H9 (cell line): Measurements from ENCODE around the gene NPBWR2. TPM values are rescaled to one million over a fixed set of nuclear protein-coding genes. Genes with fewer than 3 reads are reported as not detected.

Experiments
- DNase-seq: peaks from one replicate; pipeline ENCODE4 v3.0.0-alpha.2; 2017
- H2AFZ ChIP-seq: one replicate; pipeline ENCODE4 v1.6.1; 2013; ENCODE audit warnings: mild to moderate bottlenecking, low read length, control low read depth, moderate library complexity
- H2AK5ac ChIP-seq: 2 replicates; pipeline ENCODE4 v1.6.1; 2013; ENCODE audit warnings: low read length, control low read depth, mixed read lengths; ENCODE audit not compliant: insufficient read length
- H2BK120ac ChIP-seq: one replicate; pipeline ENCODE4 v1.6.1; 2013; ENCODE audit warnings: low read depth, mild to moderate bottlenecking, low read length, control low read depth, inconsistent platforms; ENCODE audit not compliant: poor library complexity, severe bottlenecking
- H2BK12ac ChIP-seq: 2 replicates; pipeline ENCODE4 v1.6.1; 2013; ENCODE audit warnings: low read length, control low read depth, mixed read lengths, low read depth; ENCODE audit not compliant: insufficient read length
- H2BK15ac ChIP-seq: 2 replicates; pipeline ENCODE4 v1.6.1; 2013; ENCODE audit warnings: low read depth, low read length, control low read depth
- H2BK20ac ChIP-seq: one replicate; pipeline ENCODE4 v1.6.1; 2013; ENCODE audit warnings: low read depth, mild to moderate bottlenecking, low read length, control low read depth, inconsistent platforms; ENCODE audit not compliant: poor library complexity, severe bottlenecking
- H2BK5ac ChIP-seq: 2 replicates; pipeline ENCODE4 v1.6.1; 2013; ENCODE audit warnings: low read length, control low read depth, mixed read lengths; ENCODE audit not compliant: insufficient read length
- H3K14ac ChIP-seq: 2 replicates; pipeline ENCODE4 v1.6.1; 2013; ENCODE audit warnings: low read length, control low read depth; ENCODE audit not compliant: insufficient read depth
- H3K18ac ChIP-seq: 2 replicates; pipeline ENCODE4 v1.6.1; 2013; ENCODE audit warnings: low read depth, mild to moderate bottlenecking, mixed read lengths, low read length, control low read depth; ENCODE audit not compliant: insufficient read length
- H3K23ac ChIP-seq: 2 replicates; pipeline ENCODE4 v1.6.1; 2013; ENCODE audit warnings: low read length, control low read depth, mixed read lengths, low read depth; ENCODE audit not compliant: insufficient read length
- H3K23me2 ChIP-seq: 2 replicates; pipeline ENCODE4 v1.6.1; 2013; ENCODE audit warnings: low read depth, mild to moderate bottlenecking, mixed read lengths, low read length, control low read depth; ENCODE audit not compliant: insufficient read length, poor library complexity, severe bottlenecking
- H3K27ac ChIP-seq: 2 replicates; pipeline ENCODE4 v1.5.1; 2013; ENCODE audit warnings: low read length, control low read depth, mixed read lengths, low read depth; ENCODE audit not compliant: insufficient read length
- H3K27me3 ChIP-seq: 2 replicates; pipeline ENCODE4 v1.6.1; 2013; ENCODE audit warnings: low read length, control low read depth, inconsistent platforms; ENCODE audit not compliant: insufficient read depth
- H3K4ac ChIP-seq: 2 replicates; pipeline ENCODE4 v1.6.1; 2013; ENCODE audit warnings: low read depth, mild to moderate bottlenecking, control low read depth, inconsistent platforms, low read length, moderate library complexity
- H3K4me1 ChIP-seq: 2 replicates; pipeline ENCODE4 v1.6.1; 2013; ENCODE audit warnings: low read length, control low read depth, inconsistent platforms; ENCODE audit not compliant: insufficient read depth
- H3K4me2 ChIP-seq: 2 replicates; pipeline ENCODE4 v1.6.1; 2013; ENCODE audit warnings: low read length, control low read depth, mixed read lengths; ENCODE audit not compliant: insufficient read length, insufficient read depth
- H3K56ac ChIP-seq: 2 replicates; pipeline ENCODE4 v1.6.1; 2013; ENCODE audit warnings: low read depth, mild to moderate bottlenecking, mixed read lengths, low read length, control low read depth; ENCODE audit not compliant: insufficient read length
- H3K79me1 ChIP-seq: 2 replicates; pipeline ENCODE4 v1.6.1; 2013; ENCODE audit warnings: low read depth, mild to moderate bottlenecking, moderate library complexity, low read length, control low read depth, inconsistent platforms; ENCODE audit not compliant: insufficient read depth, poor library complexity, severe bottlenecking
- H3K79me2 ChIP-seq: 2 replicates; pipeline ENCODE4 v1.6.1; 2013; ENCODE audit warnings: low read length, control low read depth, inconsistent platforms; ENCODE audit not compliant: insufficient read depth
- H3K9ac ChIP-seq: 2 replicates; pipeline ENCODE4 v1.6.1; 2013; ENCODE audit warnings: low read length, control low read depth, mixed read lengths; ENCODE audit not compliant: insufficient read length; ENCODE audit errors: extremely low read depth
- H3K9me3 ChIP-seq: one replicate; pipeline ENCODE4 v1.6.1; 2013; ENCODE audit warnings: low read depth, low read length, inconsistent platforms; ENCODE audit not compliant: control insufficient read depth
- H3T11ph ChIP-seq: one replicate; pipeline ENCODE4 v1.6.1; 2013; ENCODE audit warnings: mild to moderate bottlenecking, low read length, control low read depth, inconsistent platforms
- H4K20me1 ChIP-seq: one replicate; pipeline ENCODE4 v1.6.1; 2013; ENCODE audit not compliant: control insufficient read depth, insufficient read length, insufficient read depth
- H4K5ac ChIP-seq: 2 replicates; pipeline ENCODE4 v1.6.1; 2013; ENCODE audit warnings: low read depth, mild to moderate bottlenecking, mixed read lengths, low read length, control low read depth; ENCODE audit not compliant: insufficient read length
- H4K8ac ChIP-seq: replicated peaks from 2 replicates; pipeline ENCODE4 v1.6.1; 2013; ENCODE audit warnings: low read length, control low read depth, mixed read lengths, low read depth; ENCODE audit not compliant: insufficient read length
- H4K91ac ChIP-seq: 2 replicates; pipeline ENCODE4 v1.6.1; 2013; ENCODE audit warnings: low read depth, mild to moderate bottlenecking, moderate library complexity, mixed read lengths, low read length, control low read depth; ENCODE audit not compliant: insufficient read length
- H3K27ac Mint-ChIP-seq, 3 experiments: 2 replicates in 2 of 3; 3 replicates in 1 of 3; pipeline ENCODE4 v1.8.0; 2020 to 2021; ENCODE audit warnings: mixed read lengths in 3 of 3, mild to moderate bottlenecking in 1 of 3, moderate library complexity in 1 of 3
- H3K27me3 Mint-ChIP-seq: 2 replicates; pipeline ENCODE4 v1.8.0; 2021; ENCODE audit warnings: low read depth, mild to moderate bottlenecking, moderate library complexity, mixed read lengths
- H3K36me3 Mint-ChIP-seq, 3 experiments: 2 replicates in 2 of 3; 3 replicates in 1 of 3; pipeline ENCODE4 v1.8.0; 2020 to 2021; ENCODE audit warnings: low read depth in 3 of 3, mixed read lengths in 3 of 3; ENCODE audit not compliant: insufficient read depth in 1 of 3
- H3K4me1 Mint-ChIP-seq, 2 experiments: 2 replicates each; pipeline ENCODE4 v1.8.0; 2020; ENCODE audit warnings: mixed read lengths in 2 of 2
- H3K4me3 Mint-ChIP-seq, 2 experiments: 2 replicates in 1 of 2; 3 replicates in 1 of 2; pipeline ENCODE4 v1.8.0; 2020 to 2021; ENCODE audit warnings: mild to moderate bottlenecking in 2 of 2, mixed read lengths in 2 of 2, moderate library complexity in 1 of 2
- H3K9me3 Mint-ChIP-seq, 2 experiments: 2 replicates in 1 of 2; 3 replicates in 1 of 2; pipeline ENCODE4 v1.8.0; 2020; ENCODE audit warnings: mild to moderate bottlenecking in 2 of 2, mixed read lengths in 2 of 2, moderate library complexity in 1 of 2
- WGBS: extraction: QIAGEN DNeasy Blood & Tissue Kit; methylation state at CpG from one replicate; pipeline ENCODE4 v1.1.7; 2013; ENCODE audit warnings: missing lambda C conversion rate, low lambda C conversion rate, mixed read lengths; ENCODE audit not compliant: insufficient read length; ENCODE audit errors: extremely low coverage; 5-methylcytosine and 5-hydroxymethylcytosine counted together
- total RNA-seq: library from RNA; stranded (reverse); gene quantifications from 2 replicates; pipeline ENCODE4 v1.2.1, GENCODE V29; 2021
- TF ChIP-seq, protein P1 (sequence below): fragments of 200-600 bp; sonication (generic); conservative IDR thresholded peaks from 3 replicates; pipeline ENCODE4 v1.8.0; 2021; ENCODE audit warnings: antibody characterized with exemption, mild to moderate bottlenecking

Gene NPBWR2
- total RNA-seq, 1 experiment from 2014 or later, result not detected

DNA sequence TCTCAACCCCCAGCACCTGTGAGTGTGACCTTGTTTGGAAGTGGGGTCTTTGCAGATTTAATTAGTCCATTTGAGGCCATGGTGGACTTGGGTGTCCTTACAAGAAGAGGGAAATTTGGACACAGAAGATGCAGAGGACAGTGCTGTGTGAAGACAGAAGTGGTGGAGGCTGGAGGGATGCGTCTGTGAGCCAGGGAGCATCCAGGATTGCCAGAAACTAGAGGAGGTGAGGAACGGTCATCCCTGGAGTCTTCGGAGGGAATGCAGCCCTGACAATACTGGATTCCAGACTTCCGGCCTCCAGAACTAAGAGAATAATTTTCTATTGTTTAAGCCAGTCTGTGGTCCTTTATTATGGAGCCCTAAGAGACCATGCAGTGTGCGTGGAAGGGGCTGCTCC lies 22.9 kb upstream of the NPBWR2 start:
- TF ChIP-seq, protein P1, sequence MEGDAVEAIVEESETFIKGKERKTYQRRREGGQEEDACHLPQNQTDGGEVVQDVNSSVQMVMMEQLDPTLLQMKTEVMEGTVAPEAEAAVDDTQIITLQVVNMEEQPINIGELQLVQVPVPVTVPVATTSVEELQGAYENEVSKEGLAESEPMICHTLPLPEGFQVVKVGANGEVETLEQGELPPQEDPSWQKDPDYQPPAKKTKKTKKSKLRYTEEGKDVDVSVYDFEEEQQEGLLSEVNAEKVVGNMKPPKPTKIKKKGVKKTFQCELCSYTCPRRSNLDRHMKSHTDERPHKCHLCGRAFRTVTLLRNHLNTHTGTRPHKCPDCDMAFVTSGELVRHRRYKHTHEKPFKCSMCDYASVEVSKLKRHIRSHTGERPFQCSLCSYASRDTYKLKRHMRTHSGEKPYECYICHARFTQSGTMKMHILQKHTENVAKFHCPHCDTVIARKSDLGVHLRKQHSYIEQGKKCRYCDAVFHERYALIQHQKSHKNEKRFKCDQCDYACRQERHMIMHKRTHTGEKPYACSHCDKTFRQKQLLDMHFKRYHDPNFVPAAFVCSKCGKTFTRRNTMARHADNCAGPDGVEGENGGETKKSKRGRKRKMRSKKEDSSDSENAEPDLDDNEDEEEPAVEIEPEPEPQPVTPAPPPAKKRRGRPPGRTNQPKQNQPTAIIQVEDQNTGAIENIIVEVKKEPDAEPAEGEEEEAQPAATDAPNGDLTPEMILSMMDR, result no peak
- no CpG with 5 or more reads among the region's 5 CpGs for WGBS

More for the DNA sequence above, 22.9 kb upstream of the NPBWR2 start:
- H2AK5ac ChIP-seq, result no peak overlapping the region
- H3K4me3 Mint-ChIP-seq, result no peak overlapping the region
- H3K18ac ChIP-seq, result no peak overlapping the region
- H4K8ac ChIP-seq, result no peak overlapping the region
- no peak overlapping the region for H4K5ac ChIP-seq
- H4K20me1 ChIP-seq, result no peaks in the 10 kb centered on the region
- no peak overlapping the region; a peak in 1 of 7 replicates for H3K27ac Mint-ChIP-seq
- H4K91ac ChIP-seq, result no peak overlapping the region
- H3K27ac ChIP-seq, result no peak overlapping the region
- DNase-seq, result no peak
- H3K23ac ChIP-seq, result no peak overlapping the region
- H3K4ac ChIP-seq, result no peak overlapping the region
- H3K79me2 ChIP-seq, result no peaks in the 10 kb centered on the region
- H3K4me2 ChIP-seq, result no peak overlapping the region
- H3K9me3 ChIP-seq, result no peaks in the 10 kb centered on the region
- H3K36me3 Mint-ChIP-seq, result no peaks in the 10 kb centered on the region; a peak in 2 of 7 replicates
- no peaks in the 10 kb centered on the region for H3K4me1 ChIP-seq
- peaks cover 23% of the 10 kb centered on the region for H3K27me3 Mint-ChIP-seq
- H3K4me1 Mint-ChIP-seq, result peaks cover 0 to 3% of the 10 kb centered on the region in 2 experiments; a peak in 1 of 4 replicates
- H2BK20ac ChIP-seq, result no peak overlapping the region
- H3K27me3 ChIP-seq, result no peaks in the 10 kb centered on the region
- no peak overlapping the region for H3K9ac ChIP-seq
- H3K23me2 ChIP-seq, result no peaks in the 10 kb centered on the region
- H2BK15ac ChIP-seq, result no peak overlapping the region
- H2BK120ac ChIP-seq, result no peak overlapping the region
- no peak overlapping the region for H2AFZ ChIP-seq
- no peaks in the 10 kb centered on the region for H3K79me1 ChIP-seq
- H3T11ph ChIP-seq, result no peak overlapping the region
- H2BK12ac ChIP-seq, result no peak overlapping the region
- H3K9me3 Mint-ChIP-seq, result peaks cover 6 to 10% of the 10 kb centered on the region in 2 experiments
- H3K56ac ChIP-seq, result no peak overlapping the region
- no peak overlapping the region for H3K14ac ChIP-seq
- no peak overlapping the region for H2BK5ac ChIP-seq
